Measurements from ENCODE around the gene GATA6. TPM values are rescaled to one million over a fixed set of nuclear protein-coding genes. Genes with fewer than 3 reads are reported as not detected.

GATA6 gene
- polyA plus RNA-seq, 3 donors, result 0.04 TPM; not detected in 2

- no peak overlapping the region for H3K27ac ChIP-seq (ENCODE audit: low read depth in 1 of 2, low read length in 2 of 2)
- no peak for TF ChIP-seq CTCF (IDR thresholded peaks at IDR 0.05)
- H3K79me2 ChIP-seq (ENCODE audit: insufficient read depth, low read length), result no peaks in the 10 kb centered on the region
- H3K36me3 ChIP-seq (replicated peaks in 1 of 2; ENCODE audit: control insufficient read depth in 1 of 2, insufficient read depth in 2 of 2, low read length in 2 of 2), result no peaks in the 10 kb centered on the region
- H3K4me2 ChIP-seq (replicated peaks; ENCODE audit: extremely low read depth, low read length, poor library complexity, severe bottlenecking), result peak overlapping the region; percentile 74
- no peaks in the 10 kb centered on the region for H4K20me1 ChIP-seq (ENCODE audit: insufficient read depth, low read length)
- peaks cover 13 to 27% of the 10 kb centered on the region in 2 donors for H3K4me1 ChIP-seq (ENCODE audit: control insufficient read depth in 1 of 2, insufficient read depth in 2 of 2, low read length in 2 of 2)
- intact Hi-C loops (cut with micrococcal nuclease), result no loop called here
- H2AFZ ChIP-seq (ENCODE audit: insufficient read depth, low read depth, low read length, poor library complexity, severe bottlenecking), result no peak overlapping the region
- H3K9me3 Mint-ChIP-seq, result peaks cover 0 to 37% (median 15%) of the 10 kb centered on the region in 7 donors
- H3K27ac Mint-ChIP-seq, result no peak overlapping the region
- WGBS (ENCODE audit: insufficient coverage), result 8% methylated on average over 120 of the region's 120 CpGs
- no peak overlapping the region for H3K9ac ChIP-seq (ENCODE audit: insufficient read depth, low read length, poor library complexity, severe bottlenecking)
- peaks cover 24% of the 10 kb centered on the region for H3K4me1 Mint-ChIP-seq
- H3K4me3 Mint-ChIP-seq, result peak overlapping the region in 1 of 2 donors; percentile 98
- no peak for DNase-seq
- peaks cover 0 to 6% of the 10 kb centered on the region in 2 donors for H3K36me3 Mint-ChIP-seq
- peak overlapping the region in 1 of 3 experiments; percentile 78 for H3K4me3 ChIP-seq (replicated peaks in 1 of 3; ENCODE audit: low read depth in 2 of 3, low read length in 3 of 3)
- peaks cover 86 to 97% (median 87%) of the 10 kb centered on the region in 3 donors for H3K27me3 Mint-ChIP-seq (ENCODE audit: low read depth in 3 of 3)
- H3K27me3 ChIP-seq (ENCODE audit: control insufficient read depth in 2 of 2, insufficient read depth in 2 of 2, low read length in 2 of 2), result peaks cover 78 to 92% of the 10 kb centered on the region in 2 donors
- peaks cover 0 to 50% of the 10 kb centered on the region in 2 donors for H3K9me3 ChIP-seq (replicated peaks in 1 of 2; ENCODE audit: control insufficient read depth in 1 of 2, insufficient read depth in 1 of 2, low read length in 2 of 2)
Measured at GRCh38 chr18:22171258-22172119, 2.1 kb downstream of the GATA6 start.

DNA sequence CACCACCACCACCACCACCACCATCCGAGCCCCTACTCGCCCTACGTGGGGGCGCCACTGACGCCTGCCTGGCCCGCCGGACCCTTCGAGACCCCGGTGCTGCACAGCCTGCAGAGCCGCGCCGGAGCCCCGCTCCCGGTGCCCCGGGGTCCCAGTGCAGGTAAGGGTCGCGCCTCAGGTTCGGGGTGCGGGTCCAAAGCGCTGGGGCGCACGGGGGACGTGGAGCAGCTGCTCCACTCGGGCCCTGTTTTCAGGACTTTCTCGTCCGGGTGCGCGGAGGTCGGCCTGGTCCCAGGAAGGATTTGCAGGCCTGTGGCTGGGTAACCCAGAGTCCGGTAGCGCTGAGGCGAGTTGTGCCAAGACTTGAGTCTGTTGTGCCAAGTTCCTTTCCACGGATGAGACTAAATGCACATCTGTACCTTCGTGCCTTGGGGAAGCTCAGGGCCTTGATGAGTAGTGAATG lies 2.8 kb downstream of the GATA6 start:
- no peak overlapping the region for H3K4me2 ChIP-seq (replicated peaks; ENCODE audit: extremely low read depth, low read length, poor library complexity, severe bottlenecking)
- intact Hi-C loops (cut with micrococcal nuclease), result no loop called here
- DNase-seq, result no peak
- H3K9ac ChIP-seq (ENCODE audit: insufficient read depth, low read length, poor library complexity, severe bottlenecking), result no peak overlapping the region
- H3K36me3 ChIP-seq (replicated peaks in 1 of 2; ENCODE audit: control insufficient read depth in 1 of 2, insufficient read depth in 2 of 2, low read length in 2 of 2), result no peaks in the 10 kb centered on the region
- no peaks in the 10 kb centered on the region for H4K20me1 ChIP-seq (ENCODE audit: insufficient read depth, low read length)
- H3K4me1 ChIP-seq (ENCODE audit: control insufficient read depth in 1 of 2, insufficient read depth in 2 of 2, low read length in 2 of 2), result peaks cover 13 to 27% of the 10 kb centered on the region in 2 donors
- peaks cover 0 to 37% (median 11%) of the 10 kb centered on the region in 7 donors for H3K9me3 Mint-ChIP-seq
- no peak overlapping the region for H3K27ac ChIP-seq (ENCODE audit: low read depth in 1 of 2, low read length in 2 of 2)
- no peak overlapping the region for H3K4me3 ChIP-seq (replicated peaks in 1 of 3; ENCODE audit: low read depth in 2 of 3, low read length in 3 of 3)
- peaks cover 24% of the 10 kb centered on the region for H3K4me1 Mint-ChIP-seq
- H3K4me3 Mint-ChIP-seq, result peak overlapping the region in 1 of 2 donors; percentile 72
- H3K36me3 Mint-ChIP-seq, result peaks cover 0 to 7% of the 10 kb centered on the region in 2 donors
- no peak overlapping the region for H3K27ac Mint-ChIP-seq
- H3K9me3 ChIP-seq (replicated peaks in 1 of 2; ENCODE audit: control insufficient read depth in 1 of 2, insufficient read depth in 1 of 2, low read length in 2 of 2), result peaks cover 0 to 43% of the 10 kb centered on the region in 2 donors
- TF ChIP-seq CTCF (IDR thresholded peaks at IDR 0.05), result no peak
- H2AFZ ChIP-seq (ENCODE audit: insufficient read depth, low read depth, low read length, poor library complexity, severe bottlenecking), result no peak overlapping the region
- H3K27me3 Mint-ChIP-seq (ENCODE audit: low read depth in 3 of 3), result peaks cover 82 to 96% (median 83%) of the 10 kb centered on the region in 3 donors
- H3K79me2 ChIP-seq (ENCODE audit: insufficient read depth, low read length), result no peaks in the 10 kb centered on the region
- WGBS (ENCODE audit: insufficient coverage), result 39% methylated on average over 34 of the region's 34 CpGs
- peaks cover 75 to 92% of the 10 kb centered on the region in 2 donors for H3K27me3 ChIP-seq (ENCODE audit: control insufficient read depth in 2 of 2, insufficient read depth in 2 of 2, low read length in 2 of 2)

Measured in CD14-positive monocyte (primary cell).